Iris pigment epithelial cell (primary cell): ENCODE measurements around the gene FAU.
"Not testable (repeated sequence)": the region's sequence is repeated elsewhere in the genome, so short reads cannot be mapped to it uniquely, and the experiment has no call there.

Experiments used
- DNase-seq: peaks from one replicate; pipeline ENCODE4 v3.0.0-alpha.2; 2011; ENCODE audit warnings: low read depth

The FAU gene

DNA sequence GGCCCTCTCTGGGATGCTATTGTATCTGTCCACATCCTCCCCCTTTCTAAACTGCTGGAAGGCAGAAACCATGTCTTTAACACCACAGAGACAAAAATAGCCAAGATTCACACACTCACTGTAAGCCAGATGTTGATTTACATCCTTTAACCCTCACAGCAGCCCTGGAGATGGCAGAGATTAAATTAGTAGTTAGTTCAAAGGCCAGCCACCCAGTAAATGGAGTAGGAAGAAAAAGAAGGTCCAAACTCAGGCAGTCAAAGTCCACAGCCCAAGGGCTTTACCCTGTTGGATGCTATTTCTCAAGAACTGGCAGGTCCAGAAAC is 2.3 kb downstream of the FAU start:
- no peak for DNase-seq

DNA sequence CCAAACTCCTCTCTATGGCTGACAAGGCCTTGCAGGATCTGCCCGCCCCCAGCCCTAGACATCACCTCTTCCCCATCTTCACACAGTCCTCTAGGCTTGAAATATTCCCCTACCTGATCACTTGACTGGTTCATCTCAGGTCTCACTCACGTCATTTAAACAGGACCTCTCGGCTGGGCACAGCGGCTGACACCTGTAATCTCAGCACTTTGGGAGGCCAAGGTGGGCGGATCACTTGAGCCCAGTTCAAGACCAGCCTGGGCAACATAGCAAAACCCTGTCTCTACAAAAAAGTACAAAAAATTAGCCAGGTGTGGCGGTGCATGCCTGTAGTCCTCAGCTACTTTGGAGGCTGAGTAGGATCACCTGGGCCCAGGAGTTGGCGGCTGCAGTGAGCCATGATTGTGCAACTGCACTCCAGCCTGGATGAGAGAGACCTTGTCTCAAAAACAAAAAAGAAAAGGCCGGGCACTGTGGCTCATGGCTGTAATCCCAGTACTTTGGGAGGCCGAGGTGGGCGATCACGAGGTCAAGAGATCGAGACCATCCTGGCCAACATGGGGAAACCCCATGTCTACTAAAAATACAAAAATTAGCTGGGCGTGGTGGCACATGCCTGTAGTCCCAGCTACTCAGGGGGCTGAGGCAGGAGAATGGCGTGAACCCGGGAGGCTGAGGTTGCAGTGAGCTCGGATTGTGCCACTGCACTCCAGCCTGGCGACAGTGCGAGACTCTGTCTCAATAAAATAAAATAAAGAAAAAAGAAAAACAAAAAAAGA is 2.9 kb downstream of the FAU start:
- not testable (repeated sequence) for DNase-seq

DNA sequence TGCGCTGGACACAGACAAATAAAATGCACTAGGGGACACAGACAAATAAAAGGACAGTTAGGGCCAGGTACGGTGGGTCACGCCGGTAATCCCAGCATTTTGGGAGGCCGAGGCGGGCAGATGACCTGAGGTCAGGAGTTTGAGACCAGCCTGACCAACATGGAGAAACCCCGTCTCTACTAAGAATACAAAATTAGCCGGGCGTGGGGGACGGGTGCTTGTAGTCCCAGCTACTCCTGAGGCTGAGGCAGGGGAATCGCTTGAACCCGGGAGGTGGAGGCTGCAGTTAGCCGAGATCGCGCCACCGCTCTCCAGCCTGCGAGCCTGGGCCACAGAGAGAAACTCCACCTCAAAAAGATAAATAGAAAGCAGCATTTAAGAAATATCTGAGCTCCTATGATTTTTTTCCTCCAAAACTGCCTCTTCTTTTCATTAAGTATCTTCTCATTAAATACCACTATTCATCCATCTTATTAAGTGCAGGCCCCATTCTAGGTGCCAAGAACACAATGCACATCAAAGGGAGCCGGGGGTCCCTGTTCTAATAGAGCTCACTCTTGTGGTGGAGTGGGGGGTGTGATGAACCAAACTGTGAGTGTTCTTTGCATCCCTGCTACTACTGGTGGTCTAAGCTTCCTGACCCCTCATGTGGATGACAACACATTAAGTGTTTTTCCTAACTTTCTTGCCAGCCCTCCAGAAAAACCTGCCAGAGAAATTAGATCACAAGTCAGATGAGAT is 3.7 kb downstream of the FAU start:
- no peak for DNase-seq

DNA sequence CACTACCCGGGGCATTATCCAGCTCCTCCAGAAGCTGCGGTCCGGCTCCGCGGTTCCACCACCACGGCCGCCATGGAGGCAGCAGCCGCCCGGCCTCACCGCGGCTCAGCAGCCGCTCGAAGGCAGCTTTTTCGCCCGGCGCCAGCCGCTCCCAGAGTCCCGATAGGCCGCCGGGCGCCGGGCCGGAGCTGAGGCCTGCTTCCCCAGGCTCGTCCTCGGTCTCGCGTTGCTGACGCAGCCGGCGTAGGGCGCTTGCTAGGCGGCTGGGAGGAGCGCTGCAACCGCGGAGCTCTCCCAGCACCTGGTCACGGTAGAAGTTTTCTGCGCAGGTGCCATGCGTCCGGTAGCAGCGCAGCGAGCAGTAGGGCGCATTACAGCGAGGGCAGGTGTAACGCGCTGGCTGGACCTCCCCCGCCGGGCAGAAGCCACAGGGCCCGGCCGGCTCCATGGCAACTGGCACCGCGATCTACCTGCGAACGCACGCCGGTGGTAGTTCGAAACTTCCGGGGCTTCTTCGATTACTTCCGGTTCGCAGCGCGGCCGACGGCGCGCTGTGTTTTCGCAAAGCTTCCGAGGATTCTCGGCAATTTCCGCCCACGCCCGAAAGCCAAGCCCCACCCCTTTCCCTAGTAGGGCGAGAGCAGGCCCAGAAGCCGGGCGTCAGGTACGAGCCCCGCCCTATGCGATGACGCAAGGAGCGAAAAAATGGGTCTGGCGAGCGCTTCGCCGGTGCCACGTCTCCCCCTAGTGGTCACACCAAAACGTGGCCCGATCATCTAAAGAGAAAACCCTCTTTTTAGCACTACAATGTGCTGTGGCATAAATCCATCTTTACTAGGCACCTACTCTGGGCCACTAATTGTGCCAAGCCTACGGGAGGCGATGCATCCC is 4.5 kb downstream of the FAU start, which contains the start of gene ZNHIT2:
Gene ZNHIT2, minus strand, starts transcription at position 496 of the 891 bp plus-strand sequence. Its CDS starts 48 bp downstream, at position 448.
- DNase-seq: peak; percentile 98

DNA sequence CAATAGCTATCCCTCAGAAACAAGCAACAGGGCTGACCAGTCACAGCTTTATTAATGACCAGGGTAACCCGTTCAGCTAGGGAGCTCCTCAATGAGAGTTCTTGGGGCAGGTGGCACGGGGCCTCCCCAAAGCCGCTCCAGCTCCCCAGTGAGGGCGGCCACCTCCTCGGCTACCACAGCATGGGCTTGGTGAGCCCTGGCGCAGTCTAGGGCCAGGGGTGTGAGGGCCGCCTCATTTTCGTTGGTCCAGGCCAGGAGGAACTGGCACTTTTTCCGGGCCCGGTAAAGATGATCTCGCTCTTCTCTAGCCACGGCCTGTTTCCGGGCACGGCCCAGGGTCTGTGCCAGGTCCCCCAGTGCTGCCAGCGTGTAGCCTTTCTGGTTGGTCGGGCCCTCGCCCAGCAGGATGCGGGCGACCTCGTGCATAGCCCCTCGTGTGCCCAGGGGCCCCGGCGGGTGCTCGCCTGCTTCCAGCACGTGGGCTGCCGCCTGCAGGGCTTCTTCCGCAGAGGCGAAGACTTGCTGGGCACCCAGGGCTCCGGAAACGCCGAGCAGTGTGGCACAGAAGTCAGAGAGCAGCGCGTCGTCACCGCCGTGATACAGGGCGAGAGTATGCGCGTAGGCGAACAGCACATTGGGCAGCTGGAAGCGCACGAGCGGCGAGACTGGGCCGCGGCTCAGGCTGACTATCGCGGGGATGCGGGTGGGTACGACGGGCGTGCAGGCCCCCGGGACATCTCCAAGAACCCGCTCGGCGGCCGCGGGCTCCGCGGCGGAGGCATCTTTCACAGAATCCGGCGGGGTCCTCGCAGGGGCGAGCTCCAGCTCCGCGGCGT is 5.3 kb downstream of the FAU start:
- peak; percentile 81 for DNase-seq

DNA sequence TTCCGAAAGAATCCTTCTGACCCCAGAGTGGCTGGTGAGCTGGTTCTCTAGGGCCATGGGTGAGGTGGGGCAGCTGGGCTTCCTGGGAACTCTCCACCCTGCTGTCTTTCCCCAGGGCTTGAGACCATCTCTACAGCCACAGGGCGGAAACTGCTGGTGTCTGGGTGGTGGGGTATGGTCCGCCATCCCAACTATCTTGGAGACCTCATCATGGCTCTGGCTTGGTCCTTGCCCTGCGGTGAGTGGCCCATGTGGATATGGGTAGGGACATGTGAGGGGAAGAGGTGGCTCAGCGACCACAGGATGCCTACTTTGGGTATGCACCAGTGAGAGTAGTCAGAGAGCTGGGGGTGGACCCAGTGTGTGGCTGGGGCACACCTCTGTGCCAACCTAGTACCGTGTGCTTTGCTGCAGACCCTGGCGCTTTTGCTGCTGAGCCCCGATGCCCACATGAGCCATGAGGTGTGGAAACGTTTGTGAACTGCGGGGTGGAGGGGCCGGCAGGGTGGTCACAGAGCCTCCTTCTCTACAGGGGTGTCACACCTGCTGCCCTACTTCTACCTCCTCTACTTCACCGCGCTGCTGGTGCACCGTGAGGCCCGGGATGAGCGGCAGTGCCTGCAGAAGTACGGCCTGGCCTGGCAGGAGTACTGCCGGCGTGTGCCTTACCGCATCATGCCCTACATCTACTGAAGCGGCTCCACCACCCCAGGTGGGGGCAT is 6.4 kb downstream of the FAU start:
- DNase-seq: no peak

DNA sequence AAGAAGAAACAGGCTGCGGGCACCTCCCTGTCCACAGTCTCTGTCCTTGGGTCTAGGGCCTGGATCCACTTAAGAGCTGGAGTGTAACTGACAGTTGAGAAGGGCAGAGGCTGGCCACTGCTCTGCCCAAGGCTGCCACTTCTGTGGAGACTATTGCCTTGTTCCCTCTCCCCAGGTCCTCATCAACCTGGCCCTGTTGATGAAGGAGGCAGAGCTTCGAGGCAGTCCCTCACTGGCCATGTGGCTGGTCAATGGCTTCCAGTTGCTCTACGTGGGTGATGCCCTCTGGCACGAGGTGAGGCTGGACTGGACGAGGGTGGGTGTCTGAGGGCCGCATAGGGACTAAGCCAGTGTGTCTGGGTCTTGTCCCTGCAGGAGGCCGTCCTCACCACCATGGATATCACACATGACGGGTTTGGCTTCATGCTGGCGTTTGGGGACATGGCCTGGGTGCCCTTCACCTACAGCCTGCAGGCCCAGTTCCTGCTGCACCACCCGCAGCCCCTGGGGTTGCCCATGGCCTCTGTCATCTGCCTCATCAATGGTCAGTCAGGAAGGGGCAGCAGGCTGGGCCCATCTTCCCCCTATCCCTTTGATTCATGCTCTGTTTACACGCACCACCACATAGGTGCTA is 7.3 kb downstream of the FAU start:
- DNase-seq: no peak

DNA sequence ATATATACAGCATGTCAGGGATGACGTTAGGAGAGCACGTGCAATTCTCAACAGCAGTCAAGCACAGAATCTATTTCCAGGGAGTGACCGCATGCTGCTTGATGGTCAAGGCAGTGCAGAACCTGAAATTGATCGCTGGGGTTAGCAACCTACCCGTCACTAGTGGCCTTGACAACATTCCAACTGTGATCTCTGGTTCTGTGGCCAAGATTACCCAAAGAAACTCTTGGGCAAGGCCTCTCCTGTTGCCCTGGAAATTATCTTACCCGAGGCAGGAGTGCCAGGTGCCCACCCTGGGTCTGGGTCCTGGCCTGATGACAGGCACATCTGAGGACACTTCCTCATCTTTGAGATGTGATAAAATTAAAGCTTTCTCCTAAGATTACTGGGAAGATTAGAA is 8.1 kb downstream of the FAU start:
- no peak for DNase-seq

DNA sequence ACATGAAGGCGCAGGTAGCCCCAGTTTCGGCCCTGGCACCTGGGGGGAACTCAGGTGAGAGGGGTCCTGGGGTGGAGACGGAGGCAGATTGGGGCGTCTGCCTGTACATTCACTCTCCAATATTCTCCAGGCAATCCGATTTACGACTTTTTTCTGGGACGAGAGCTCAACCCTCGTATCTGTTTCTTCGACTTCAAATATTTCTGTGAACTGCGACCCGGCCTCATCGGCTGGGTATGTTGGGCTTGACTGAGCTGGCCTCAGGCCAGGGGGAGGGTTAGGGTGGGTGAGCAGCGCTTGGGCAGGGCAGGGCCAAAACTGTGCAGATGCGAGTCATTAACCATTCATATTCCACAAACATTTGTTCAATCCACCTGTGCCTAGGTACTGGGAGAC is 8.6 kb downstream of the FAU start:
- DNase-seq: no peak

DNA sequence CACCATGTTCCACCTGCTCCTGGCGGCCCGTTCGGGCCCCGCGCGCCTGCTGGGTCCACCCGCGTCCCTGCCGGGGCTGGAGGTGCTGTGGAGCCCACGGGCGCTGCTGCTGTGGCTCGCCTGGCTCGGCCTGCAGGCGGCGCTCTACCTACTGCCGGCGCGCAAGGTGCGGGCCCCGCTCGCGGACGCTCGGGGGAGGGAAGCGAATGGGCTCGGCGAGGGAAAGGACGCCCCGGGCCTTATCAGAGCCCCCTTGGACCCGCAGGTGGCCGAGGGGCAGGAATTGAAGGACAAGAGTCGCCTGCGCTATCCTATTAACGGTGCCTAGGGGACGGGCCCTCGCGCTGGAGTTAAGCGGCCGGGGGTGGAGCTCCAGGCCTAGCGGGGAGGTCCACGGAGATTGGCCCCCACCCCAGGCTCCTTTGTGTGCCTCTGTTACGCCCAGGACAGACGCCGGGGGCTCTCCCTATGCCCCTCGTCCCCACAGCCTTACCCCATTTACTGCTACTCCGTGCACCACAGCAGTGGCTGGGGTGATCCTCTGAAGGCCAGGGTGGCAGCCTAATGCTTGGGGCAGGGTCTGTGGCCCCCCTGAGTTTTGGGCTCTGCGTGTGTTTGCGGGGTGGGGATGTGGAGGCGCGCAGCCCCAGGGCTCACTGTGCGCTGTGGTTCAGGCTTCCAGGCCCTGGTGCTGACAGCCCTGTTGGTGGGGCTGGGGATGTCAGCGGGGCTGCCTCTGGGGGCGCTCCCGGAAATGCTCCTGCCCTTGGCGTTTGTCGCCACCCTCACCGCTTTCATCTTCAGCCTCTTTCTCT is 9.2 kb downstream of the FAU start:
- DNase-seq: peak; percentile 38

DNA sequence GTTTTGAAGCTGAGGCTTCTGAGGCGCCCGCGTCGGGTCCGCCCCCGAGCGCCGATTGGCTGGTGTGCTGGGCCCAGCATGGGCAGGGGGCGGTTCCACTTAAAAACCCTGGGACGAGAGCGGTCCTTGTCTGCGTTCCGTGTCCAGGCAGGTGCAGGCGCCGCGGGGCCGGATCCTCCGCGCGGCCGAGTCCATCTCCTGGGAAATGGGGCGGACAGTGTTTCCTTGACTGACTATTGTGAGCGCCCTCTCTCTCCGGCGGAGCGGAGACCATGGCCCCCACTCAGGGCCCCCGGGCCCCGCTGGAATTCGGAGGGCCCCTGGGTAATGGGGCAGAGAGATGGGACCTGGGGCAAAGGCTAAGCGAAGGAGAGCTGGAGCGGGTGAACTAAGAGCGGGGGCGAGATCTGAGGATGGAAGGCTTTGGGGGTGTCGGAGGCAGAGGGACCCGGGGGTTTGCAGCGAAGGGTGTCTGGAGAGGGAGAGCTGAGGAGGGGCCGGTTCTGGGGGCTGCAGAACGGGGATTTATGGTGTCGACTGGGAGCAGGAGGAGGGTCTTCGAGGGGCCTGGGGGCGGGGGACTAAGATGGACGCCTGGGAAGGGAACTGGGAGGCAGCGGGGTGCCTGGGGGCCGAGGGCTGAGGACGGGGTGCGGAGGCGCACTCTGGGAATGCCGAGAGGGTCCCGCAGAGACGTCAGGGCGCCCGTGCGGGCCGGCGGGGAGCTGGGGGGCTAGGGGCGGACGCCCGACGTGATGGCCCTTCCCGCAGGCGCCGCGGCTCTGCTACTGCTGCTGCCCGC is 10.0 kb downstream of the FAU start, which contains the start of gene TM7SF2:
Gene TM7SF2, plus strand, starts transcription at position 129 of the 802 bp plus-strand sequence. Its CDS starts 144 bp downstream, at position 273.
- DNase-seq: peak; percentile 92

DNA sequence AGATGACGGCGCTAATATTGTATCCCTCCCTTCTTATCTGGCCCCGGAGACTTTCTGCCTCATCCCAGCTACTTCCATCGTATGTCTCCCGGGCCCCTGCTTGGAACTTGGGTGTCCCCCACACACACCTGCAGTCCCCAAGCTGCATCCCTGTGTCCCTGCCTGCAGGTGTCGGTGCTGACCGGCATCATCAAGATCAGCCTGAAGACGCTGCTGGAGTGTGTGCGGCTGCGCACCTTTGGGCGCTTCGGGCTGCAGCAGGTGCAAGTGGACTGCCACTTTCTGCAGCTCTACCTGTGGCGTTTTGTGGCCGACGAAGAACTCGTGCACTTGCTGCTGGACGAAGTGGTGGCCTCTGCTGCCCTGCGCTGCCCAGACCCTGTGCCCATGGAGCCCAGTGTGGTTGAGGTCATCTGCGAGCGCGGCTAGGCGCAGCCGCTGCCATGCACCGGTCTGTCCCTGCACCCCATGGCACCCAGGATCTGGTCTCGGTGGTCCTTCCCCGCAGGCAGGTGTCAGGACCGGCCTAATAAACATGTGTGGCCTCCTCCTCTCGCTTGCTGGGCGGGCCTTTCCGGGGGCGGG is 10.7 kb downstream of the FAU start:
- no peak for DNase-seq

DNA sequence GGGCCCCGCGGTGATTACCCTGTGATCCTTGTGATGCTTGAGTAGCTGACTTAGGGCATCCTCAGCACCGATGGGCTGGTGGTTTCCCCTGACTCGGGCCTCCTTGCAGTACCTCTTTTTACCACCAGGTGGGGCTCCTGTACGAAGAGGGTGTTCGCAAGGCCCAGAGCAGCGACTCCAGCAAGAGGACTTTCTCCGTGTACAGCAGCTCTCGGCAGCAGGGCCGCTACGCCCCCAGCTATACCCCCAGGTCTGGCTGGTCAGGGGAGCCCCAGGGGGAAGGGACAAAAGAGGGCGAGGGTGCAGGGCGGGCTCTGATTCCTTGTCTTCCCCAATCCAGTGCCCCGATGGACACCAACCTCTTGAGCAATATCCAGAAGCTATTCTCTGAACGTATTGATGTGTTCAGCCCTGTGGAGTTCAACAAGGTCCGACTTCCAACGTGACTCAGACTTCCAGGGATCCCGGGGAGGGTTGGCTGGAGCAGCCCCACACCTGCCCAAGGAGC is 11.5 kb downstream of the FAU start:
- DNase-seq: peak; percentile 81

DNA sequence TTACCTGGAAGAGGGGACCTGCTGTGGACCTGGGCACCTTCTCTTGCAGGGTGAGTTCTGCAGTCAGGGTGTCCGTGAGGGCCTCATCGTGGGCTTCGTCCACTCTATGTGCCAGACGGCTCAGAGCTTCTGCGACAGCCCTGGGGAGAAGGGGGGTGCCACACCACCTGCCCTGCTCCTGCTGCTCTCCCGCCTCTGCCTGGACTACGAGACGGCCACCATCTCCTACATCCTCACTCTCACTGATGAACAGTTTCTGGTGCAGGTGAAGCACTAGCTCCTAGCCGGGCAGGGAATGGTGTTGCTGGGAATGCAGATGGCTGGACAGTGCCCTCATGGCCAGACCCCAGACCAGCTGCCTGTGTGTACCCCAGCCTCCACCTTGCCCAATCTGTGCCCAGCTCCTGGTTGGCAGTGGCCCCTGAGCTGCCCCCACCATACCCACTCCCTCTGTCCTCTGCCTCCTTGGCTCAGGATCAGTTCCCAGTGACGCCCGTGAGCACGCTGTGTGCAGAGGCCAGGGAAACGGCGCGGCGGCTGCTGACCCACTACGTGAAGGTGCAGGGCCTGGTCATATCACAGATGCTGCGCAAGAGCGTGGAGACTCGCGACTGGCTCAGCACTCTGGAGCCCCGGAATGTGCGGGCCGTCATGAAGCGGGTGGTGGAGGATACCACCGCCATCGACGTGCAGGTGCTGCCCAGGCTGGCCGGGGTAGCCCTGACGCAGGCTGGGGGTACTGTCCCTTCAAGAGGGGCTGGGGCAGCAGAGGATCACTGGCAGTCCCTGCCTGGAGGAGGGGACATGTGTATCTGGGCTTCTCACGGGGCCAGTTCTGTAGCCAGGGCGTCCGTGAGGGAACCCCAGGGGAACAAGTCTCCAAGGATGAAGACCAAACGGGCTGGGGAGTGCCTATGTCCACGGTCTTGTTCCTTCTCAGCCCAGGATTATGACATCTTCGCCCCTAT is 12.4 kb downstream of the FAU start:
- no peak for DNase-seq

DNA sequence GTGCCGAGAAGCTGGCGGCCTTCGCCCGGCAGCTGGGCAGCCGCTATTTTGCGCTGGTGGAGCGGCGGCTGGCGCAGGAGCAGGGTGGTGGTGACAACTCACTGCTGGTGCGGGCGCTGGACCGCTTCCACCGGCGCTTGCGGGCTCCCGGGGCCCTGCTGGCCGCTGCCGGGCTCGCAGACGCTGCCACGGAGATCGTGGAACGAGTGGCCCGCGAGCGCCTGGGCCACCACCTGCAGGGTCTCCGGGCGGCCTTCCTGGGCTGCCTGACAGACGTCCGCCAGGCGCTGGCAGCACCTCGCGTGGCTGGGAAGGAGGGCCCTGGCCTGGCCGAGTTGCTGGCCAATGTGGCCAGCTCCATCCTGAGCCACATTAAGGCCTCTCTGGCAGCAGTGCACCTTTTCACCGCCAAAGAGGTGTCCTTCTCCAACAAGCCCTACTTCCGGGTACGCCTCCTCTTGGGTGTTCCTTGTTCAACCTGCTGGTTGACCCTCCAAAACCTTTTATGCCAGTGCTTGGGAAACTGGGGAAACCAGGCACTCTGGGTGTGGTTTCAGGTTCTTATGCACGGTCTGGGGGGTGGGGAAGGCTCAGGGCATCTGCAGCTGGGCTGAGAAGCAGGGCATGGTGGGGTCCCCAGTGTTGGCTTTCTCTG is 13.3 kb downstream of the FAU start:
- DNase-seq: no peak

DNA sequence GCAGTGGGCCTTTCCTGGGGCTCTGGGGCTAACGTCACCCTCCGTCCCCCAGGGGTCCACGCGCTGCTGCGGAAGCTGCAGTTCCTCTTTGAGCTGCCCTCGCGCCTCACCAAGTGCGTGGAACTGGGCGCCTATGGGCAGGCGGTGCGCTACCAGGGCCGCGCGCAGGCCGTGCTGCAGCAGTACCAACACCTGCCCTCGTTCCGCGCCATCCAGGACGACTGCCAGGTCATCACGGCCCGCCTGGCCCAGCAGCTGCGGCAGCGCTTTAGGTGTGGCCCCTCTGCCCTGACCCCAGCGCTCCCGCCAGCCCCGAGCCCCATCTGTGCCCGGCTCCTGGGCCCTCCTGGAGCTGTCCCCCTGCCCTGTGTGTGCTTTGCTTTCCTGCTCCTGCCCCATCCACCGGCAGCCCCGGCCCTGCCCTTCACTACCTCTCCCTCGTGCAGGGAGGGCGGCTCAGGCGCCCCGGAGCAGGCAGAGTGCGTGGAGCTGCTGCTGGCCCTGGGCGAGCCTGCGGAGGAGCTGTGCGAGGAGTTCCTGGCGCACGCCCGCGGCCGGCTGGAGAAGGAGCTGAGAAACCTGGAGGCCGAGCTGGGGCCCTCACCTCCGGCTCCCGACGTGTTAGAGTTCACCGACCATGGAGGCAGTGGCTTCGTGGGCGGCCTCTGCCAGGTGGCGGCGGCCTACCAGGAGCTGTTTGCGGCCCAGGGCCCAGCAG is 14.0 kb downstream of the FAU start:
- DNase-seq: no peak
